Measurements from ENCODE around the gene C5orf58. TPM values are rescaled to one million over a fixed set of nuclear protein-coding genes. Genes with fewer than 3 reads are reported as not detected.

Gene C5orf58
- total and polyA plus RNA-seq, 9 of the 15 experiments (the other 6 are each of a cell fraction or from before 2014, with no cell fraction given): 1.5 to 7.6 (median 5.3) TPM

DNA sequence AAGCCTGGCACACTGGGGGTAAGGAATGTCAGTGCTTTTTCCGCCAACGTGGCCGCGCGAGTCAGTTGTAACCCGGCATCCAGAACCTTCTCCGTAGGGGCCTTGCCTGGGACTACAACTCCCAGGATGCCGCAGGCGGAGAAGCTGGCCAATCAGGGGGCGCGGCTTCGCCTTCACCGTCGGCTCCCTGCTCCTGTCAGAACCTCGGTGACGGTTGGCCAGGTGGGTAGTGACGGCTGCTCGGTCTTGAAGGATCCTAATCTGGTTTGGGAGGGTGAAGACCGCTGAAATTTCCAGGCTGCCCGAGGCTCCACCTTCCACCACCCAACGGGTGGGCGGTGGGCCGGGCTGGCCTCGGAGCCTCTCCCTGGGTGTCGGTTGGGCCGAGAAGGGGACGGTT, at the start of gene C5orf58 (continued):
- peak; percentile 40 to 46; a peak in 2 of 4 replicates for TF ChIP-seq SIX5 (IDR thresholded peaks at IDR 0.05; ENCODE audit: borderline replicate concordance in 1 of 2, insufficient read depth in 1 of 2, low read depth in 1 of 2, low read length in 2 of 2)

DNA sequence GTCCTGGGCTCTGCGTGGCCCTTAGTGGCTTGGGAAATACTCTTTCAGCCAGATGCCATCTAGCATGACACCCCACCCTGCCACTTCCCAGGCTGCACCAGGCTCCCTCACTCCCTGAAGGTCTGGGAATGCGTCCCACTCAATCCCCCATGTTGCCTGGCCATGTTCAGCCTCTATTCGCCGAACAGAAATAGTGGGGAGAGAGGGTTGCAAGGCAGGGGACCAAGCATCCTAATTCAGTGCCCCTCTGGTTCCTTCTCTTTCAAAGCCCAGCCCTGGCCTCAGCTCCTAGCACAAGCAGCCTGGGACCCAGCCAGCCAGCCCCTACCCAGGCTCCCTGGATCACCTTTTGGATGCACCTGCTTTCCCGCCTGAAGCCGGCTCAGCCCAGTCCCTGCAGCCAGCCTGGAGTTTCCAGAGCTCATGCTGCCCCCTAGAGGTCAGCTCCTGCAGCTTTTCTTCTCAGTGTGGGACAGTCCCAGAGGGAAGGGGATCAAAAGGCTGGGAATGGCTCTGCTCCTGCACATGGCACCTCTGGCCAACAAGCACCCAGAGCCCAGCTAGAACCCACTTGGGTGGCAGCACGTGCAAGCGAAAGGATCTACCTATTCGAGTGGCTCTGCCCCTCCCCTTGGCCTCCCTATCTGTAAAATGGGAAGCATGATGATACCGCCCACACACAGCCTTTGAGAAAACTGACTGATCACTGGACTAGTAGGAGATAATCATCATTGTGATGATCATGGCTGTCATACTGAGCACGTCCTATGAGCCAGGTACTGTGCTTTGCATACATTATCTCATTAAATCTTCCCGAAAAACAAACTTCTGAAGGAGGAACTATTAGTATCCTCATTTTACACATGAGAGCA, 48.7 kb upstream of the C5orf58 start:
- H3K4me3 ChIP-seq: no peak overlapping the region
- FAIRE-seq: peak; percentile 88
- peak; percentile 66; the same call in 1 of the 2 replicates for TF ChIP-seq STAG1 (CRISPR knock-in tag; IDR thresholded peaks at IDR 0.05; ENCODE audit: borderline replicate concordance)
- TF ChIP-seq MAFK (IDR thresholded peaks at IDR 0.05; ENCODE audit: low read length): no peak
- 0 out of 2 replicates have a peak, but pooled peaks have one; percentile 24 for TF ChIP-seq TCF7 (IDR thresholded peaks at IDR 0.05; ENCODE audit: borderline replicate concordance)
- peak; percentile 72 for TF ChIP-seq EGR1 (conservative IDR thresholded peaks at IDR 0.05)
- TF ChIP-seq CHD1 (IDR thresholded peaks at IDR 0.05; ENCODE audit: low read length): no peak
- TF ChIP-seq, protein P1, sequence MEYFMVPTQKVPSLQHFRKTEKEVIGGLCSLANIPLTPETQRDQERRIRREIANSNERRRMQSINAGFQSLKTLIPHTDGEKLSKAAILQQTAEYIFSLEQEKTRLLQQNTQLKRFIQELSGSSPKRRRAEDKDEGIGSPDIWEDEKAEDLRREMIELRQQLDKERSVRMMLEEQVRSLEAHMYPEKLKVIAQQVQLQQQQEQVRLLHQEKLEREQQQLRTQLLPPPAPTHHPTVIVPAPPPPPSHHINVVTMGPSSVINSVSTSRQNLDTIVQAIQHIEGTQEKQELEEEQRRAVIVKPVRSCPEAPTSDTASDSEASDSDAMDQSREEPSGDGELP (CRISPR knock-in tag; IDR thresholded peaks at IDR 0.05; ENCODE audit: borderline replicate concordance): 0 out of 2 replicates have a peak, but pooled peaks have one; percentile 25
- TF ChIP-seq, protein P2, sequence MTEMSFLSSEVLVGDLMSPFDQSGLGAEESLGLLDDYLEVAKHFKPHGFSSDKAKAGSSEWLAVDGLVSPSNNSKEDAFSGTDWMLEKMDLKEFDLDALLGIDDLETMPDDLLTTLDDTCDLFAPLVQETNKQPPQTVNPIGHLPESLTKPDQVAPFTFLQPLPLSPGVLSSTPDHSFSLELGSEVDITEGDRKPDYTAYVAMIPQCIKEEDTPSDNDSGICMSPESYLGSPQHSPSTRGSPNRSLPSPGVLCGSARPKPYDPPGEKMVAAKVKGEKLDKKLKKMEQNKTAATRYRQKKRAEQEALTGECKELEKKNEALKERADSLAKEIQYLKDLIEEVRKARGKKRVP (CRISPR knock-in tag; IDR thresholded peaks at IDR 0.05): no peak
- TF ChIP-seq SMC3 (conservative IDR thresholded peaks at IDR 0.05; ENCODE audit: insufficient read depth, low read depth, low read length): peak; percentile 79
- TF ChIP-seq ZKSCAN8 (CRISPR knock-in tag; IDR thresholded peaks at IDR 0.05): no peak
- TF ChIP-seq KLF16 (IDR thresholded peaks at IDR 0.05): peak; percentile 87

More for the DNA sequence above, 48.7 kb upstream of the C5orf58 start:
- H3K9me1 ChIP-seq (ENCODE audit: control insufficient read depth, insufficient read depth, low read length): no peaks in the 10 kb centered on the region
- H3K9me3 ChIP-seq (replicated peaks; ENCODE audit: control insufficient read depth, insufficient read depth, low read depth, low read length): no peaks in the 10 kb centered on the region; the same call in 1 of the 2 replicates
- intact Hi-C loops (cut with micrococcal nuclease) (loop anchor here (1.0 to 10.0 kb wide), 4 partner anchors 33 to 482 kb away; partner anchors contain the start of gene INSYN2B), in situ Hi-C loops (cut with MboI) (loop anchor here (10.0 kb wide), 1 partner anchor 479 kb away; no protein-coding TSS in a partner anchor)
- peak; percentile 54 to 74 (median 69) for DNase-seq (ENCODE audit: extremely low read depth in 1 of 4, low spot score in 3 of 4)
- H3K79me2 ChIP-seq (ENCODE audit: control insufficient read depth, insufficient read depth, low read length): no peaks in the 10 kb centered on the region
- H3K27ac ChIP-seq (ENCODE audit: extremely low read depth, low read depth, low read length): no peak overlapping the region
- no peak overlapping the region for H2AFZ ChIP-seq (ENCODE audit: low read depth, low read length)
- H3K36me3 ChIP-seq (ENCODE audit: control insufficient read depth, insufficient read depth, low read length): no peaks in the 10 kb centered on the region
- no peaks in the 10 kb centered on the region for H3K4me1 ChIP-seq (replicated peaks in 1 of 2; ENCODE audit: control insufficient read depth in 2 of 2, insufficient read depth in 2 of 2, low read length in 2 of 2)
- H4K20me1 ChIP-seq (replicated peaks; ENCODE audit: control insufficient read depth, insufficient read depth, low read length): no peaks in the 10 kb centered on the region; the same call in none of the 2 replicates
- no TSS peak for BruUV-seq (replicated peaks)
- ChIA-PET POLR2A (no interaction called here), CTCF (ENCODE audit: low intra/inter-chr PET ratio) (interaction anchor here (2.8 kb wide), 1 partner anchor 84 kb away, joined by 36 read pairs; no protein-coding TSS in a partner anchor)
- WGBS (ENCODE audit: insufficient coverage, low coverage, missing lambda C conversion rate): 11% methylated on average over 12 of the region's 12 CpGs
- no peak overlapping the region for H3K4me2 ChIP-seq (ENCODE audit: insufficient read depth, low read length)
- H3K9ac ChIP-seq (ENCODE audit: insufficient read depth in 1 of 2, low read depth in 2 of 2, low read length in 2 of 2): no peak overlapping the region; a peak in 1 of 4 replicates
- H3K27me3 ChIP-seq (ENCODE audit: control insufficient read depth in 2 of 2, insufficient read depth in 2 of 2, low read length in 2 of 2): peaks cover 9 to 44% of the 10 kb centered on the region in 2 experiments; a peak in 4 of 5 replicates
- peak; percentile 98 for ATAC-seq
